Caki2 (cell line): ENCODE results near the gene SLC44A1. TPM values are rescaled to one million over a fixed set of nuclear protein-coding genes. Genes with fewer than 3 reads are reported as not detected.
A peak's percentile ranks its signal among the peaks of the same experiment; 100 is the strongest.

ENCODE experiments used
- DNase-seq: peaks from one replicate; pipeline ENCODE4 v3.0.0-alpha.2; 2015; ENCODE audit warnings: low read depth
- in situ Hi-C: cut with HindIII; loops from 2 replicates; pipeline ENCODE4 v1.10.0; 2016; ENCODE audit warnings: low sequenced_read_pairs, low pct_unique_long_range_greater_than_20kb, mixed read lengths
- total RNA-seq: library from RNA; depleted of rRNA; stranded (reverse); fragments of >200 nt; shearing (Covaris generic); gene quantifications from 2 replicates; pipeline ENCODE4 v1.2.3, GENCODE V29; 2014; ENCODE audit warnings: low replicate concordance

Gene SLC44A1
- total RNA-seq, 1 experiment from 2014 or later: 35.6 TPM

DNA sequence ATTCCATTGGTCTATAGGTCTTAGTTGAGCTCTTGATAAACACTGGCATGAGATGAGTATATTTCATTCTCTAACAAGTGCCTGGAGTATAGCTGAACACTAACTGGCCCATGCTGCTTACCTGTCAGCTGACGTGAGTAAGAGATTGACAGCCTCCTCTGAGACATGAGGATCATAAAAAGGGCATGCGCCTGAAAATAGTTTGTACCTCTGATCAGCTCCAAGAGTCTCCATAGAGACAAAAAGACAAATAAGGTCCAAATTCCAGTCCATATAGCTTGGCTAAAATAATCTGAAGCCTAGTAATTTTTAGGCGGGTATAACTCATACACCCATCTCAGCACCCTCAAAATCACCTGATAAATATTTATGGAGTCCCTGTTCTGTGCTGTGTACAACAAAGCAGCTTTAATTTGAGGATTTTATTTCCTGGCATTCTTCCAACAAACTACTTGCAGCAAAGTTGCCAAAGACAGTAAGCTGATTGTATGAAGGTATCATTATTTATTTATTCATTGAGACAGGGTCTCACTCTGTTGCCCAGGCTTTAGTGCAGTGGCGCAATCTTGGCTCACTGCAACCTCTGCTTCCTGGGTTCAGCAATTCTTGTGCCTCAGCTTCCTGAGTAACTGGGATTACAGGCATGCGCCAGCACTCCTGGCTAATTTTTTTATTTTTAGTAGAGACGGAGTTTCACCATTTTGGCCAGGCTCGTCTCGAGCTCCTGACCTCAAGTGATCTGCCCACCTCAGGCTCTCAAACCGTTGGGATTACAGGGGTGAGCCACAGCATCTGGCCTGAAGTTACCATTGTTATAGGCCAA, 187.2 kb downstream of the SLC44A1 start:
- no peak for DNase-seq
- in situ Hi-C loops: no loop called here

DNA sequence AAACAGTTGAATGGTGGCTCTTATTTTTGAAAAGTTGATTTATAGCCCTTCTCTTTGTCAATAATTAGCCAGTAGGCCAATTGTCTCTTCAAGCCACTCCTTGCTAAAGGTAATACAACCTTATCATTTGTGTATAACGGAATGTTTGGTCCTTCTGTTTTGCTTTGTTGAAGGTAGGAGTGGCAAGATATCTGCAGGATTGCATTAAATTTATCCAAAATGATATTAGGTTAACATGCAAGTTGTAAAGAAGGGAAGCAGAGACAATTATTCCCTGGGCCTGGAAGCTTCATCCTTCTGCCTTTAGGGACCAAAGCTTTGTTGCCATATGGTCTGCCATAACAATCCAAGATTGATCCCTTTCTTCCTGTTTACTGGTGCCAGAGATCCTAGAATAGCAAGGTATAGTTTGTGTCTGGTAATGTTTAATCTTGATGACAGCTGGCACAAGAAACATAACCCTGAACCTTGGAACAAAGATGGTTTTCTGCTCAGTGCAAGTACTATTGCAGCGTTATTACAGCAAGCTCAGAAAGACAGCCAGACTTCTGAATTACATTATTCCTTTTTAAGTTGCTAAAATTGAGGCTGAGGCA, 187.9 kb downstream of the SLC44A1 start:
- in situ Hi-C loops: no loop called here

DNA sequence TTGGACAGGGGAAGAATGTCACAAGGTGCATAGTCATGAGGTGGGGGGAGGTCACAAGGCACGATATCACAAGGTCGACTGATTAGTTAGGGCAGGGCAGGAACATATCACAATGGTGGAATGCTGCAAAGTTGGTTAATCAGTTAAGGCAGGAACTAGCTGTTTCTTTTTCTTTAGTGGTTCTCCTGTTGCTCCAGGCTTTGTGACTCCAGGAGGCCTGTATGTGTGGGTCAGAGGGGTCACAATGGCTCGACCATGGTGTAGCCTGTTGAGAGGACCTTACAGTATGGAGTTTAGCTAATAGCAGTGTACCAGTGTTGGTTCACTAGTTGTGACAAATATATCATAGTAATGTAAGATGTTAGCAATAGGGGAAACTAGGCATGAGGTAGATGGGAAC, 191.0 kb downstream of the SLC44A1 start:
- in situ Hi-C loops: no loop called here

More for the DNA sequence above, 187.9 kb downstream of the SLC44A1 start:
- DNase-seq: no peak

DNA sequence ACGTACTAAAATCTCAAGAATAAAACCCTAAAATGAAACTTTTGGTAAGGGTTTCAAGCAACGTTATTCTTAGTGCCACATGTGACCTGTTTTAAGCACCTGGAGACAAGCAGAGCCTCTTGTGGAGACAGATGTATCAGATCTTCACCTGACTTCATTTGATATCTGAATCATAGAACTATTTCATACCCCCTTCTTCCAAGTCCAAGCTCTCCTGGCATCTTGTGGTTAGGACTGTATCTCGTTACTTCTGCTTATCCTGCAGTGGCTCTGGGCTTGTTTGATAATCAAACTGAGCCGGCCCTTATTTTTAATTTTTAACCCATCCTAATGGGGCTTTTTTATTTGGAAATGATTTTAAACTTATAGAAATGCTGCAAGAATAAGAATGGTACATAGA, 192.3 kb downstream of the SLC44A1 start:
- in situ Hi-C loops: no loop called here
- no peak for DNase-seq

More for the DNA sequence above, 191.0 kb downstream of the SLC44A1 start:
- DNase-seq: no peak

DNA sequence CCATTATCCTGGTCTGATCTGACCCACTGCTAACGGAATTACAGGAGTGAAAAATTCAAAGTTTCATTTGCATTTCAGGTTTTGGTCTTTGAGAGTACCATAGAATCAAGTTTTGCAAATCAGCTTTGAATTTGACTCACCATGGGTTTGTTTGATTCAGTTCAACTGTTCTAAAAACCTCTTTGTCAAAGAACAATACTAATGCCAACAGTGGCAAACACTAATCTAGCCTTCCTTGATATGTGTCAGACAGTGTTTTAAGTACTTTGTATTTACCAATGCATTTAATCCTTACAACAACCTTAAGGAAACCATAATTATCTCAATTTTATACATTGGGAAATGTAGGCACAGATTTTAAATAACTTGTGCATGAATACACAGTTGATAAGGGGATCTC, 193.3 kb downstream of the SLC44A1 start:
- in situ Hi-C loops: no loop called here
- no peak for DNase-seq

DNA sequence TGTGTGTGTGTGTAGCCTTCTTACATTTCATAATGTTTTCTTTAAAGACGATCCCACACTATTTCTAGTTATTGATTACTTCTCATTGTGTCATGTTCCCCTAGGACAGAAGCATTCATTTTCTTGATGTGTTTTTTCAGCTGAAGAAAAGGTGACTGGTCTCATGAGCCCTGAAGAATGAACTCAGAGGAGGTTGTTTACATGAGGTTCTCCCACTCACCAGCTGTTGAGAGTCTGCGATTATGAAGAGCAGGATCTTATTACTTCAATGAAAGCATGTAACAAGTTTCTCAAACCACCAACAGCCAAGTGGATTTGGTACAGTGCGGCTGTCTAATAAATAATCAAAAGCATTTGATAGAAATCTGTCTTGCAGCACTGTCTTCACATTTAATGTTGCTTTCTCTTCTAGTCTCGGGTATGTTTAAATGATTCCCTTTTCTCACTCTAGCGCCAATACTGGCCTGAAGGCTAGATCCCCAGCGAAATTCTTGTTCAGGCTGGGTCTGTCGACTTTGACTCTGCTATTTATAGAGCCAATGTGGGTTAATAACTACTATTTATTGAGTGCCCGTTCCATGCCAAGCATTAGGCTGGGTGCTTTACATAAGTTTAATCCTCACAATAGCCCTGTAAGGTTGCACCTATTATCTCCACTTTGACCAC, 193.8 kb downstream of the SLC44A1 start:
- in situ Hi-C loops: no loop called here
- DNase-seq: no peak

DNA sequence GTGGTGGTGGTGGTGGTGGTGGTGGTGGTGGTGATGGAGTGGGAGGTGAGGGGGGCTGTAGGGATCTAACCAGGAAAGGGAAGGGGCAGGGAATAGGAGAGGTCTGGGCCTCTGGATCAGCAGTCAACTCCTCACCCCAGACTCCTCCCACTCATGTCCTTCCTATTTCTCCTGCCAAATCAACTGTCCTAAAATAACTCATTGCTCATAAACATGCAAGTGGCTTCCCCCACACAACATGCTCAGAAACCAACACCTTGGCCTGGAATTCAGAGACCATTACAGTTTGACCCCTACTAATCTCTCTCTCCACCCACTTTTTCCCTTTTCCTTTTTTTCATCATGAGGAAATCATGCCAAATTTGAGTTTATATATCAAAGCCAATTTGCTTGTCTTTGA, 195.0 kb downstream of the SLC44A1 start:
- no peak for DNase-seq
- in situ Hi-C loops: no loop called here

DNA sequence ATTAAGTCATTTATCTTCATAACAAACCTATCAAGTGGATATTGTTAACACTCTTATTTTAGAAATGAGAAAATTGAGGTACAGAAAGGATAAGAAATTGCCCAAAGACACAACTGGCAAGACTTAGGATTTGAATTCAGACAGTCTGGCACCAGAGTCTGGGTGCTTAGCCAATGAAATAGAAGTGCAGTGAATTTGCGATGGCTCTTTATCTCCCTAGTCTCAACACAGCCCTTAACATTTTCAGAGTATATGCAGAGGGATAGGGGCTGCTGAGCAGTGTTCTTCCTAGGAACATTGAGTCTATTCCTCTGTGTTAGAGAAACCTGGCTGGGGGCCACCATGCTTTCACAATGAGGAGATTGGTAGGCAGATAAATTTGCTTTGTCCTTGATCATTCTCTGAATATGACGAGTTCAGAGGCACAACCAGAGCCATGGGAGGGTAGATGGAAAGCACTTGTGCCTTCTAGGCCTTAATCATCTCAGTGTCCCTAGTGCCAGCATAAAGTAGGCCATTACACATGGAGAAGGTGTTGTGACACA, 197.2 kb downstream of the SLC44A1 start:
- DNase-seq: no peak
- in situ Hi-C loops: no loop called here

DNA sequence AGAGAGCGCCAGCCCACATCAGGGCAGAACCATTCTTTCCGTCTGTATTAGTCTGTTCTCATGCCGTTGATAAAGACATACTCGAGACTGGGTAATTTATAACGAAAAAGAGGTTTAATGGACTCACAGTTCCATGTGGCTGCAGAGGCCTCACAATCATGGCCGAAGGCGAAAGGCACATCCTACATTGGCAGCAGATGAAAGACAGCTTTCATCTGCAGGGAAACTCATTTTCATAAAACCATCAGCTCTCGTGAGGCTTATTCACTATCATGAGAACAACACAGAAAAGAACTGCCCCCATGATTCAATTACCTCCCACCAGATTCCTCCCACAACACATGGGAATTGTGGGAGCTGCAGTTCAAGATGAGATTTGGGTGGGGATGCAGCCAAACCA, 198.7 kb downstream of the SLC44A1 start:
- no peak for DNase-seq
- in situ Hi-C loops: no loop called here

DNA sequence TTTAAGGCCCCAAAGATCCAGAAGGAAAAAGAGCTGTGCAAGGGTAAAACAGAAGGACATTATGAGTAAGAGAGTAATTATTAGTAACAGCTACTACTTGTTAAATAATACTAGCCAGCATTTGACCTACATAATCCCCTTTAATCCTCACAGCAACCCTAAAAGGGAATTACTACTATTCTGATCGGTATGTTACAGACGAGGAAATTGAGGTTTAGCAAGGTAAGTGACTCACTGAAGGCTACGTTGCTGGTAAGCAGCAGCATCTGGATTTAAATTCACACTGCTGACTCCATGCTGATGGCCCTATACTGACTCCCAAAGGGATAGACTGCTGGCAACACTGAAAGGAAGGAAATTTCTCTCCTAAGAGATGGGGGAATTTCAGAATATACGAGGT, 199.7 kb downstream of the SLC44A1 start:
- in situ Hi-C loops: no loop called here

DNA sequence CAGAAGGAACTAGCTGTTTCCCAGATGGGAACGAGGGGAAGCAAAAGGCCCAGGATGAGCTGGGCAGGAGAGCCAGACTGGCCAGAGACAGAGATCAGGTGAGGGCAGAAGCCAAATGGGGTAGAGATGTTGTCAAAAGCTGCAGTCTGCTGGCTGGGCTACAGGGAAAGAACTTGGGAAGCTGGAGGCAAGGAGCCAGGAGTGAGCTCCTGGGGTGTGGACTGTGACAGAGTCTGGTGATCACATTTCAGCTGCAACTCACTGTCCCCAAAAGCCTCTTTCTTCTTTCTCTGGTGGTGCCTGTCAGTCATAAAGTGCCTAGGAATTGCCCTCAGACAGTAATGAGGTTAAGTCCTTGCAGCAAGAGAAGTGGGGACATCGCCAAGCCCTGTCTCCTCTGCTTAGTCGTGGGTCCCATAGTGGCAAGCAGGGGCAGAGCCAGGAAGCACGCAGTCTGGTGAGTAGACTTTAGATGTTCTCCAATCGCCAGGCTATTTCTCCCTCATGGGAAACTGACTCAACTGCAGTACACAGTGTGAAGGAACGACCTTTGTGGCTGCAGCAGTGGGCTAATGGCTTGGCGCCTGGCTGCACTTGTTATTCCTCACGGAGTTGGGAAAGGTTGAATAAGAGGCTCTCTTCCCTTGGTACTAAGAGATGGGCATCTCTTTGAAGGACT, 200.9 kb downstream of the SLC44A1 start:
- no peak for DNase-seq

More for the DNA sequence above, 199.7 kb downstream of the SLC44A1 start:
- no peak for DNase-seq

DNA sequence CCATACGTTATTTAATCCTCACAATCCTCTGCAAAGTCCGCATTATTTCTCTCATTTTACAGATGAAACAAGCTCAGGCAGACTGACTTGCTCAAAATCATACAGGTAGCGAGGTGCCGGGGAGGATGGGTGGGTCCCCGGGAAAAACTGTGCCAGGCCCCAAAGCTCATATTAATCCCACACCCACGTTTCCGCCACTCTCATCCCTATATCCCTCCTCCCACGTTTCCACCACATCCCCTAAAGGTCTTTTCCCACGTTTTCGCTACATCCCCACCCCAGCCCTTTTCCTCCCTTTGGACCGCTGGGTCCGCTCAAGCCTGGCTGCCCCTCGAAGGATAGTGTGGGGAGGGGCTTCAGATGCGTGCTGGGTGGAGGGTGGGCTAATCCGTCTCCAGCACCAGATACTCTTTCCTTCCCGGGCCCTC, 202.9 kb downstream of the SLC44A1 start:
- DNase-seq: no peak
- in situ Hi-C loops: no loop called here

More for the DNA sequence above, 200.9 kb downstream of the SLC44A1 start:
- in situ Hi-C loops: no loop called here

DNA sequence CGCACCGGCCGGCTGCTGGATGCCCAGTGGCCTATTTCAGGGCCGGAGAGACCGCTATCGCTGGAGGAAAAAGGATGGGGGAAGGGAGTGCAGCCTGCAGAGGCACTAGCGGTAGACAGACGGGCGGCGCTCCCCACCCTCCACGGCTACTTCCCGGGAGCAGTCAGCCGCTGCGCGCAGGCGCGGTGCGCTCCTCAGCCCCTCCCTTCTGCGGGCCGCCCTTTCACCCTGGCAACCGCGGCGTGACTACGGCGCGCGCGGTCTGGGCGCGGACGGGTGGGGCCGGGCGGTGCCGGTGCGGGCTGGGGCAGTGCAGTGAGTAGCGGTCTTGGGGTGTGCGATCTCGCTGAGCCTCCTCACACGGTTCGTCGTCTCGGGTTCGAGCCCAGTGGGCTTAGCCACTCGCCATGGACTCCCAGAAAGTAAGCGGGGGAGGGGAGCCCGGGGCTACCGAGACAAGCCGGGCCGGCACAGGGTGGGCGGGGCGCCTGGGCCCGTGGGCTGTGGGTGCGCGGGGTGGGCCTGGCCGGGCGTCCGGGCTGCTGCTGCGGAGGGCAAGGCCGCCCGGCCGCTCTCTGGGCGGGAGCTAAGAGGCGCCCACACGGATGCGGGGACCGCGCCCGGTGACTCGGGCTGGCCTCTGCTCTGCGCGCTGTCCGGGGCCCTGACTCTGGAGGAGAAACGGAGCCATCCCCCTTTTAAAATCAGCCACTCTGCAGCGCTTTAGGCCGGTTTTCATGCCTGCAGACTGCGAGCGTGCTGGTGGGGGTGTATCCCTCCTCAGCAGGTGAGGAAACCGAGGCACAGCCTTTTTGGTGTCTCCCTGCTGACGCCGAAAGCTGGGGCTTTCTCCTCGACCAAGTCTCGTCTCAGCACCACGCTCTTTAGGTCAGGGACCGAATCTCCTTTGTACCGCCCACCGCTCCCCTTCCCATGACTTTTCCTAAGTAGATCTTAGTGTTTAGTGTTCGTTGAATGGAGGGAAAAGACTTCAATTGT, 203.7 kb downstream of the SLC44A1 start, which contains the start of gene FSD1L:
FSD1L (plus strand) TSS at position 221 of the 999 bp plus-strand sequence; CDS start at position 408, 187 bp downstream.
- DNase-seq: peak; percentile 91
- in situ Hi-C loops: no loop called here

DNA sequence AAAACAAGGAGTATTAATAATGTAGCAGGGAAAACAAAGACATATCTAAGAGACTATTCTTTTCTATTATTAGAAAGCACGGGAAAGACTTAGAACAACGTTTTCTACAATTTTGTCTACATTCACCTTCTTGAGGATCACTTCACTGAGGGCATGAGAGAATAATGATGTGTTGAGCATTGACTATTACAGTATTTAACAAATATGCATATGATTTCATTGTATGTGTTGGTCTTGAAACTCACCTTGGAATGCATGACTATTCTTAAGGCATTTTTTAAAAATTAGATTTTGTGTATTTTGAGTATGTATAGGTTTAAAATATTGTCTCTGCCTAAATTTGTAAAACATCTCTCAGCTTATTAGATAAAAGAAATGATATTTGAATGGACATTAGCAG, 204.6 kb downstream of the SLC44A1 start:
- DNase-seq: no peak
- in situ Hi-C loops: no loop called here

DNA sequence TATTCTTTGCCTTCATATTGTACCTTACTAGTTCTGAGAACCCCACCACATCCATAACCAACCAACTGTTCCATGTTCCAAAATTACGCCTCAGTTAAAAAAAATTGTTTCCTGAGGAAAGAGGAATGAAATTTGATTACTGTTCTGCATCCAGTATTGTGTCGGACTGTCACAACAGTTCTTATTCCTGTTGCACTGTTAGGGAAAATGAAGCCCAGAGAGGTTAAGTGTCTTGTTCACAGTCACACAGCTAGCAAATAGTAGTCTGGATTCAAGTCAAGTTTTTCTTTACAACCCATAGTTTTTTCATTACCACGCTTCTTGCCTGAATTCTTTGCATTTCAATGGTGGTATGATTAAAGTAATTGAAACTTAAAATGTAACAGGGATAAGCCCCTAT, 207.7 kb downstream of the SLC44A1 start:
- no peak for DNase-seq
- in situ Hi-C loops: no loop called here

DNA sequence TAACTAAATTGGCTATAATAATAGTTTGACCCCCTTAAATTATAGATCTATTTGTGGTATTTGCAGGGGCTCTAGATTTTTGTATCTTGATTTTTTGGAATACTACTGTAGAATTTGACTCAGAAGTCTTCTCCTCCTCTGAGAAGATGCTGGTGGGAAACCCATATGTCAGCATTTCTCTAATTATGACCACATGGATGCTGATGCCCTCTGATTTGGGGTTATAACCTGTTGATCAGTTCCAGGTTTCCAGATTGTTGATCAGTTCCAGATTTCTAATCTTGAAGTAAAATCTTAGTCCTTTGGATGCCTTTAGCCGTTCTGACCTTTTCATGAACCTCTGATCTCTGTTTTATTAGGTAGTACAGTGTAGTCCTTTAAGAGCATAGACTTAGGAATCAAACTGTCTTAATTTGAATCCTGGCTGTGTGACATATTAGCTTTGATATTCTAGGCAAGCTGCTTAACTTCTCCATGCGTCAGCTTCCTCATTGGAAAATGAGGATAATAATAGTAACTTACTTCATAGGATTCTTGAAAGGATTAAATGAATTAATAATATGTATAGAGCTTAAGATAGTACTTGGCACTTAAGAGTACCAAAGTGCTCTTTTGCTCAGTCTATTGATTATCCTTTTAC, 211.5 kb downstream of the SLC44A1 start:
- DNase-seq: no peak
- in situ Hi-C loops: no loop called here
